Suprapubic skin (tissue), 4 donors: Measurements from ENCODE around the gene CCZ1.
"Not testable (repeated sequence)": the region's sequence is repeated elsewhere in the genome, so short reads cannot be mapped to it uniquely, and the experiment has no call there.

Experiments
- EP300 ChIP-seq: sonication (generic); formaldehyde crosslinking; IDR thresholded peaks from one replicate; pipeline ENCODE4 v1.6.1; 2017; ENCODE audit warnings: antibody characterized with exemption
- POLR2A ChIP-seq, 2 donors: fragments of 450-650 bp; IDR thresholded peaks; one replicate each; pipeline ENCODE4 v1.6.1; 2017; ENCODE audit warnings: antibody characterized with exemption in 2 of 2, mild to moderate bottlenecking in 2 of 2, moderate library complexity in 2 of 2
- POLR2AphosphoS5 ChIP-seq, 3 donors: sonication (generic); formaldehyde crosslinking; IDR thresholded peaks; one replicate each; pipeline ENCODE4 v1.6.1; 2017; ENCODE audit warnings: antibody characterized with exemption in 3 of 3
- TF ChIP-seq, protein P1 (sequence below), 2 donors: fragments of 200-600 bp in 1 of 2; fragments of 450-650 bp in 1 of 2; sonication (generic) in 1 of 2; IDR thresholded peaks; one replicate each; pipeline ENCODE4 v1.5.1; 2016 to 2019; ENCODE audit warnings: antibody characterized with exemption in 2 of 2, mild to moderate bottlenecking in 1 of 2, moderate library complexity in 1 of 2

DNA sequence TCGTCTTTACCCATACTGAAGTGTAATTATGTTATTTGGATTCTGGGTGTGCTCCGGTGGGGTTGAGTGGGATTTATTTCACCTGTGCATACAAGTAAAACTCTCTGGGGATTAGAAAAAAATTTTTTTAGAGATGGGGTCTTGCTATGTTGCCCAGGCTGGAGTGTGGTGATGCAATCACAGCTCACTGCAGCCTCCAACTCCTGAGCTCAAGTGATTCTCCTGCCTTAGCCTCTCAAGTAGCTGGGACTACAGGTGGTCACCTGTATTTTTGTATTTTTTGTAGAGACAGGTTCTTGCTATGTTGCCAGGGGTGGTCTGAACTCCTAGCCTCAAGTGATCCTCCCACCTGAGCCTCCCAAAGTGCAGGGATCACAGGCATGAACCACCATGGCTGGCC, 8.3 kb upstream of the CCZ1 start:
- TF ChIP-seq, protein P1, sequence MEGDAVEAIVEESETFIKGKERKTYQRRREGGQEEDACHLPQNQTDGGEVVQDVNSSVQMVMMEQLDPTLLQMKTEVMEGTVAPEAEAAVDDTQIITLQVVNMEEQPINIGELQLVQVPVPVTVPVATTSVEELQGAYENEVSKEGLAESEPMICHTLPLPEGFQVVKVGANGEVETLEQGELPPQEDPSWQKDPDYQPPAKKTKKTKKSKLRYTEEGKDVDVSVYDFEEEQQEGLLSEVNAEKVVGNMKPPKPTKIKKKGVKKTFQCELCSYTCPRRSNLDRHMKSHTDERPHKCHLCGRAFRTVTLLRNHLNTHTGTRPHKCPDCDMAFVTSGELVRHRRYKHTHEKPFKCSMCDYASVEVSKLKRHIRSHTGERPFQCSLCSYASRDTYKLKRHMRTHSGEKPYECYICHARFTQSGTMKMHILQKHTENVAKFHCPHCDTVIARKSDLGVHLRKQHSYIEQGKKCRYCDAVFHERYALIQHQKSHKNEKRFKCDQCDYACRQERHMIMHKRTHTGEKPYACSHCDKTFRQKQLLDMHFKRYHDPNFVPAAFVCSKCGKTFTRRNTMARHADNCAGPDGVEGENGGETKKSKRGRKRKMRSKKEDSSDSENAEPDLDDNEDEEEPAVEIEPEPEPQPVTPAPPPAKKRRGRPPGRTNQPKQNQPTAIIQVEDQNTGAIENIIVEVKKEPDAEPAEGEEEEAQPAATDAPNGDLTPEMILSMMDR (IDR thresholded peaks at IDR 0.05), result not testable (repeated sequence)
- TF ChIP-seq POLR2A (IDR thresholded peaks at IDR 0.05); EP300; POLR2AphosphoS5 (IDR thresholded peaks at IDR 0.05): not testable (repeated sequence)
